K562 (cell line): ENCODE results near the gene NRCAM. TPM values are rescaled to one million over a fixed set of nuclear protein-coding genes. Genes with fewer than 3 reads are reported as not detected.

Experiments
- ATAC-seq: fragments of 200-7000 bp; cut with Tn5 transposase; 3 replicates; pipeline ENCODE4 v1.9.1; 2020; ENCODE audit warnings: moderate library complexity
- BruUV-seq: library from RNA; stranded (reverse); fragments of 400-500 nt; replicated peaks from 2 replicates; lab custom pipeline; 2021; lab: Mats Ljungman, UMichigan
- CTCF ChIA-PET: fragments of 300-600 bp; formaldehyde crosslinking; extraction: SDS; loops from one replicate; lab custom pipeline; 2021; ENCODE audit warnings: low intra/inter-chr PET ratio; lab: Yijun Ruan, JAX
- POLR2A ChIA-PET: fragments of 300-600, 350-650 bp; sonication (Branson Sonifier 250); formaldehyde crosslinking; extraction: SDS; loops from one replicate; lab custom pipeline; 2021; ENCODE audit warnings: antibody characterized with exemption, inconsistent platforms; lab: Yijun Ruan, JAX
- DNase-seq, 4 experiments: peaks; one replicate each; pipeline versions ENCODE4 v3.0.0 to v3.0.0-alpha.2; 2011 to 2018; ENCODE audit warnings: low spot score in 3 of 4, mixed read lengths in 3 of 4; ENCODE audit errors: extremely low read depth in 1 of 4
- FAIRE-seq: peaks from 2 replicates; lab custom pipeline; 2011; peaks lifted over from hg19 to GRCh38; lab: Jason Lieb, UNC
- H2AFZ ChIP-seq: 2 replicates; pipeline ENCODE4 v1.6.0; 2011; ENCODE audit warnings: low read depth, low read length, control low read depth, inconsistent platforms
- H3K27ac ChIP-seq: fragments of 200-600 bp; 3 replicates; pipeline ENCODE4 v1.8.0; 2011; ENCODE audit warnings: low read depth, mild to moderate bottlenecking, control low read depth, inconsistent platforms, low read length, moderate library complexity, mixed read lengths; ENCODE audit errors: extremely low read depth
- H3K27me3 ChIP-seq, 2 experiments: fragments of 300-600 bp in 1 of 2; 2 replicates in 1 of 2; 3 replicates in 1 of 2; pipeline versions ENCODE4 v1.6.0 to v1.8.0; 2011; ENCODE audit warnings: inconsistent platforms in 2 of 2, low read length in 2 of 2, mild to moderate bottlenecking in 1 of 2, mixed read lengths in 1 of 2, moderate library complexity in 1 of 2; ENCODE audit not compliant: control insufficient read depth in 2 of 2, insufficient read depth in 2 of 2
- H3K36me3 ChIP-seq: fragments of 300-600 bp; 3 replicates; pipeline ENCODE4 v1.8.0; 2011; ENCODE audit warnings: mild to moderate bottlenecking, low read length, inconsistent platforms; ENCODE audit not compliant: control insufficient read depth, insufficient read depth
- H3K4me1 ChIP-seq, 2 experiments: fragments of 200-600 bp in 1 of 2; replicated peaks in 1 of 2; 2 replicates in 1 of 2; 3 replicates in 1 of 2; pipeline versions ENCODE4 v1.5.1 to v1.8.0; 2011; ENCODE audit warnings: inconsistent platforms in 2 of 2, low read length in 2 of 2, mild to moderate bottlenecking in 1 of 2, mixed read lengths in 1 of 2, moderate library complexity in 1 of 2; ENCODE audit not compliant: control insufficient read depth in 2 of 2, insufficient read depth in 2 of 2
- H3K4me2 ChIP-seq: 2 replicates; pipeline ENCODE4 v1.6.1; 2011; ENCODE audit warnings: low read length, control low read depth, inconsistent platforms, mixed read lengths; ENCODE audit not compliant: insufficient read depth
- H3K4me3 ChIP-seq: fragments of 200-600 bp; sonication (generic), shearing (Covaris generic); 2 replicates; pipeline ENCODE4 v1.5.1; 2016; ENCODE audit warnings: control low read depth, inconsistent platforms
- H3K79me2 ChIP-seq: fragments of 200-600 bp; 3 replicates; pipeline ENCODE4 v1.8.0; 2011; ENCODE audit warnings: low read length, inconsistent platforms; ENCODE audit not compliant: control insufficient read depth, insufficient read depth
- H3K9ac ChIP-seq, 2 experiments: 2 replicates each; pipeline versions ENCODE4 v1.6.0 to v1.6.1; 2011; ENCODE audit warnings: low read depth in 2 of 2, low read length in 2 of 2, control low read depth in 1 of 2, inconsistent platforms in 1 of 2, mild to moderate bottlenecking in 1 of 2, mixed read lengths in 1 of 2; ENCODE audit not compliant: insufficient read depth in 1 of 2
- H3K9me1 ChIP-seq: one replicate; pipeline ENCODE4 v1.6.0; 2011; ENCODE audit warnings: inconsistent platforms, mild to moderate bottlenecking, low read length, moderate library complexity; ENCODE audit not compliant: control insufficient read depth, insufficient read depth
- H3K9me3 ChIP-seq: replicated peaks from 2 replicates; pipeline ENCODE4 v1.5.1; 2011; ENCODE audit warnings: low read depth, low read length, inconsistent platforms; ENCODE audit not compliant: control insufficient read depth, insufficient read depth
- H4K20me1 ChIP-seq: replicated peaks from 2 replicates; pipeline ENCODE4 v1.6.1; 2011; ENCODE audit warnings: low read length, inconsistent platforms, mixed read lengths; ENCODE audit not compliant: control insufficient read depth, insufficient read depth
- CBX3 ChIP-seq, 2 experiments: IDR thresholded peaks; 1 replicate in 1 of 2; 2 replicates in 1 of 2; pipeline ENCODE4 v1.6.1; 2012; ENCODE audit warnings: inconsistent platforms in 2 of 2, low read length in 2 of 2, borderline replicate concordance in 1 of 2, control low read depth in 1 of 2
- PHTF2 ChIP-seq: fragments of 250-450 bp; sonication (Bioruptor Pico); IDR thresholded peaks from 2 replicates; pipeline ENCODE4 v1.5.0; 2021; ENCODE audit warnings: mild to moderate bottlenecking
- RBM15 ChIP-seq: fragments of 200-400 bp; formaldehyde crosslinking; IDR thresholded peaks from 2 replicates; pipeline ENCODE4 v1.6.1; 2018; ENCODE audit warnings: mild to moderate bottlenecking, low read length, moderate library complexity; ENCODE audit not compliant: insufficient read depth
- SRSF9 ChIP-seq: fragments of 200-400 bp; formaldehyde crosslinking; IDR thresholded peaks from 2 replicates; pipeline ENCODE4 v1.6.1; 2017; ENCODE audit warnings: low read depth, low read length, borderline replicate concordance
- ZBTB34 ChIP-seq: fragments of 250-450 bp; sonication (Bioruptor Pico); IDR thresholded peaks from 2 replicates; pipeline ENCODE4 v1.8.0; 2021; ENCODE audit warnings: mild to moderate bottlenecking, moderate library complexity
- ZC3H11A ChIP-seq: IDR thresholded peaks from 2 replicates; pipeline ENCODE4 v1.6.1; 2012; ENCODE audit warnings: low read depth, low read length, improper control_type of control experiment
- ZC3H4 ChIP-seq: sonication (generic); formaldehyde crosslinking; IDR thresholded peaks from 2 replicates; pipeline ENCODE4 v1.9.0; 2021; ENCODE audit warnings: missing genetic modification reagents, borderline replicate concordance
- WGBS: fragments of 100-300 bp; shearing (Covaris generic); methylation state at CpG from one replicate; pipeline ENCODE4 v1.1.6; 2016; ENCODE audit warnings: low coverage, mixed read lengths; ENCODE audit not compliant: insufficient coverage; ENCODE audit errors: missing lambda C conversion rate; 5-methylcytosine and 5-hydroxymethylcytosine counted together
- in situ Hi-C: fragments of 300-500 bp; cut with MboI; formaldehyde crosslinking; loops from 4 replicates; pipeline ENCODE4 v1.15.0; 2018; ENCODE audit warnings: inconsistent platforms, mixed read lengths
- intact Hi-C: fragments of 100-400 bp; cut with micrococcal nuclease; formaldehyde crosslinking; loops from 2 replicates; pipeline ENCODE4 v1.14.2; 2022
- polyA plus RNA-seq, 8 experiments: library from polyadenylated mRNA; depleted of rRNA in 4 of 8; stranded (reverse) in 5 of 8; unstranded in 3 of 8; fragments of >200 nt; fragmentation: Nextera tagmentation in 2 of 8; fragmentation: Illumina TruSeq in 1 of 8; extraction: Ambion mirVana in 2 of 8; extraction: Trizol in 1 of 8; gene quantifications; 2 replicates each; pipeline versions ENCODE4 v1.2.1 to v1.2.3, GENCODE V29; 2011 to 2014; ENCODE audit warnings: inconsistent platforms in 1 of 8, missing spikeins in 1 of 8
- total RNA-seq, 7 experiments: library from RNA; depleted of rRNA in 6 of 7; stranded (reverse); fragments of >200 nt in 6 of 7; fragmentation: Illumina TruSeq in 2 of 7; extraction: Trizol in 2 of 7; gene quantifications; 2 replicates each; pipeline versions ENCODE4 v1.2.1 to v1.2.3, GENCODE V29; 2011 to 2021; ENCODE audit warnings: low replicate concordance in 1 of 7

NRCAM gene
- total and polyA plus RNA-seq, 9 of the 15 experiments (the other 6 are each of a cell fraction or from before 2014, with no cell fraction given) = 0.03 to 0.54 (median 0.12) TPM; not detected in 1

GRCh38 chr7:108145401-108145800 lies 310.8 kb downstream of the NRCAM start:
- 31% methylated on average over 6 of the region's 8 CpGs for WGBS
- CTCF ChIA-PET = interaction anchor here (0.6 to 2.9 kb wide), 5 partner anchors 31 to 944 kb away, joined by 4 to 23 read pairs (median 9); no protein-coding TSS in a partner anchor
- intact Hi-C loops (loop anchor here (5.0 to 10.0 kb wide), 5 partner anchors 198 to 943 kb away; partner anchors contain the start of genes CBLL1 and DLD), in situ Hi-C loops (loop anchor here (5.0 to 25.0 kb wide), 3 partner anchors 33 to 933 kb away; partner anchors contain the start of gene CBLL1)
- Histone ChIP-seq H3K9me1 (no peaks in the 10 kb centered on the region), H3K27me3 (peaks cover 0 to 2% of the 10 kb centered on the region in 2 experiments; a peak in 2 of 5 replicates), H3K4me1 (0 out of 5 replicates have a peak, but pooled peaks cover 0 to 3% of the 10 kb centered on the region in 2 experiments), H3K9me3 (no peaks in the 10 kb centered on the region), H2AFZ (no peak overlapping the region), H3K36me3 (no peaks in the 10 kb centered on the region), H3K4me3 (no peak overlapping the region), H3K9ac (no peak overlapping the region), H3K27ac (no peak overlapping the region), H4K20me1 (no peaks in the 10 kb centered on the region), H3K79me2 (no peaks in the 10 kb centered on the region), H3K4me2 (no peak overlapping the region)
- TF ChIP-seq ZBTB34 (CRISPR knock-in tag) (no peak), RBM15 (no peak), CBX3 (IDR thresholded peaks at IDR 0.05; ENCODE audit: borderline replicate concordance in 1 of 2, low read length in 2 of 2) (no peak), SRSF9 (no peak), ZC3H11A (no peak), ZC3H4 (CRISPR knock-in tag) (no peak), PHTF2 (CRISPR knock-in tag) (no peak)
- POLR2A ChIA-PET = interaction anchor here (0.6 to 1.8 kb wide), 6 partner anchors 9 to 204 kb away, joined by 3 to 5 read pairs (median 4); partner anchors contain the start of gene LAMB4
- FAIRE-seq (no peak), ATAC-seq (no peak), DNase-seq (no peak)
- no TSS peak for BruUV-seq
